NCI-H774 (cell line): ENCODE results near the gene TBC1D4.

Experiments
- DNase-seq: peaks from one replicate; lab custom pipeline; 2025; lab: John Stamatoyannopoulos, UW

Gene TBC1D4

GRCh38 chr13:75482070-75482819 lies at the start of gene TBC1D4:
Gene TBC1D4, minus strand, starts transcription at chr13:75482169. Its CDS starts 402 bp downstream, at chr13:75481767.
- peak; percentile 51 for DNase-seq

GRCh38 chr13:75530549-75530961 lies 48.6 kb upstream of the TBC1D4 start:
- no peak for DNase-seq

GRCh38 chr13:75521956-75522355 lies 40.0 kb upstream of the TBC1D4 start:
- DNase-seq, result no peak

GRCh38 chr13:75518439-75519088 lies 36.6 kb upstream of the TBC1D4 start:
- no peak for DNase-seq

GRCh38 chr13:75514080-75514995 lies 32.4 kb upstream of the TBC1D4 start:
- DNase-seq, result no peak

GRCh38 chr13:75513271-75513670 lies 31.3 kb upstream of the TBC1D4 start:
- no peak for DNase-seq

GRCh38 chr13:75512253-75512652 lies 30.3 kb upstream of the TBC1D4 start:
- DNase-seq, result no peak

- DNase-seq, result no peak
These were observed 29.2 kb upstream of the TBC1D4 start for GRCh38 chr13:75511051-75511625.

GRCh38 chr13:75508002-75508548 lies 26.1 kb upstream of the TBC1D4 start:
- DNase-seq, result no peak

- DNase-seq, result no peak
These were observed 25.3 kb upstream of the TBC1D4 start for GRCh38 chr13:75507027-75508001.

- no peak for DNase-seq
These were observed 24.0 kb upstream of the TBC1D4 start for GRCh38 chr13:75506018-75506417.

GRCh38 chr13:75505327-75505726 lies 23.4 kb upstream of the TBC1D4 start:
- no peak for DNase-seq

- no peak for DNase-seq
These were observed 14.0 kb upstream of the TBC1D4 start for GRCh38 chr13:75495938-75496337.

GRCh38 chr13:75494491-75494890 lies 12.5 kb upstream of the TBC1D4 start:
- no peak for DNase-seq

GRCh38 chr13:75493156-75493555 lies 11.2 kb upstream of the TBC1D4 start:
- no peak for DNase-seq

GRCh38 chr13:75492389-75492788 lies 10.4 kb upstream of the TBC1D4 start:
- DNase-seq, result no peak

GRCh38 chr13:75491376-75491775 lies 9.4 kb upstream of the TBC1D4 start:
- DNase-seq, result no peak

- no peak for DNase-seq
These were observed 7.7 kb upstream of the TBC1D4 start for GRCh38 chr13:75489502-75490263.

- no peak for DNase-seq
These were observed 4.4 kb upstream of the TBC1D4 start for GRCh38 chr13:75486146-75487062.
